ENCODE results near the gene RYR1.
"Not testable (repeated sequence)": the region's sequence is repeated elsewhere in the genome, so short reads cannot be mapped to it uniquely, and the experiment has no call there.

RYR1 gene

DNA sequence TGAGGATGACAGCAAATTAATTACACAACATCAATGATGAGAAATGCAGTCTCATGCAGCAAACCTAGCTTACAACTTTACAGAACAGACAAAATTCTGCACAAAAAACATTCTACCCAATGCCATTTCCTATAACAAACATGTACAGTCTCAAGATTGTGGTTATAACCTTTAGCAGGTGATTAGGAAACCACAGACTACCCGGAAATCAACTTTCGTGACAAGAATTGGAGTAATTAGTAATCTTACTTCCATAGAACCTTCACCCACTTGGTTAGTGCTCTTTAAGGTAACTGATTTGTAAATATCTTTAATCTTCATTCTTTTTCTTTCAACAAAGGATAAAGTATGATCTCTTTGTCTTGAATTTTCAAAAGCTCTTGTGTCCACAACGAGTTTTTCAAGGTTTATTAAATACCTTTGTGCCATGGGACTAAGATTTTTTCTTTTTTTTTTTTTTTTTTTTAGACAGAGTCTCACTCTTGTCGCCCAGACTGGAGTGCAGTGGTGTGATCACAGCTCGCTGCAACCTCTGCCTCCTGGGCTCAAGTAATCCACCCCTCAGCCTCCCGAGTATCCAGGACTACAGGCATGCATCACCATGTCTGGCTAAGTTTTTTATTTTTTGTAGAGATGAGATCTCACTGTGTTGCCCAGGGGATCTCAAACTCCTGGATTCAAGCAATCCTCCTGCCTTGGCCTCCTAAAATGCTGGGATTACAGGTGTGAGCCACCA, 105.5 kb downstream of the RYR1 start:
- peak; percentile 33 for DNase-seq (ENCODE audit: low read depth, low spot score)

DNA sequence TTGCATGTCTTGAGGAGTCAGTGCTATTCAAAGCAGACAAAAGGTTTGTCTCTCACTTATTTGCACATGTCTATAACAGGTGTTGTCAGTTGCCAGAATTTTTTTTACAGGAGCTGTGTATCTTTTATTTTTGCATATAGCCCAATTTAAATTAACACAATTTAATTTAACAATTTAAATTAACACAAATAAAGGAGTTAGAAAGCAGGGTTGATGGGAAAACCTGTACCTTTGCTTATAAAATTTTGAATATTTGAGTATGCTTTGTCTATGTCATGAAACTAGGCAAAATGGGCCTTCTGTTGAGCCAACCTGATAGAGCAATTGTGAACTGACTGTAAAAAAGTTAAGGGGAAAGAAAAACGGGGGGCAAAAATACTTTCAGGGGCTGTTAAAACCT, 106.3 kb downstream of the RYR1 start:
- no peak for DNase-seq (ENCODE audit: low read depth, low spot score)

DNA sequence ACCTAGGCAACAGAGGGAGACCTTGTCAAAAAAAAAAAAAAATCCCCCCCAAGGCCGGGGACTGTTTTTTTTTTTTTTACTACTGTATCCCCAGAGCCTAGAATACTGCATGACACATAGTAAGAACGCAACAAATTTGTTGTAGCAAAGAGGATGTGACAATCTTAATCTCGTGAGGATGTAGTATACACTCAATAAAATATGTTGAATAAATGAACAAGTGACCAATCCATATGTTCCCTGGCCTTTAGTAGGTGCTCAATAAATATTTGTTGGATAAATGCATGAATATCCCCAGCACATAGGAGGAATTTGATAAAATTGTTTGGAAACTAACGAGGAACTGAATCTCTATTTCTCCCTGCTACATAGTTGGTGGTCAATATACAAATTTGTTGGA, 108.5 kb downstream of the RYR1 start:
- no peak for DNase-seq (ENCODE audit: low read depth, low spot score)

DNA sequence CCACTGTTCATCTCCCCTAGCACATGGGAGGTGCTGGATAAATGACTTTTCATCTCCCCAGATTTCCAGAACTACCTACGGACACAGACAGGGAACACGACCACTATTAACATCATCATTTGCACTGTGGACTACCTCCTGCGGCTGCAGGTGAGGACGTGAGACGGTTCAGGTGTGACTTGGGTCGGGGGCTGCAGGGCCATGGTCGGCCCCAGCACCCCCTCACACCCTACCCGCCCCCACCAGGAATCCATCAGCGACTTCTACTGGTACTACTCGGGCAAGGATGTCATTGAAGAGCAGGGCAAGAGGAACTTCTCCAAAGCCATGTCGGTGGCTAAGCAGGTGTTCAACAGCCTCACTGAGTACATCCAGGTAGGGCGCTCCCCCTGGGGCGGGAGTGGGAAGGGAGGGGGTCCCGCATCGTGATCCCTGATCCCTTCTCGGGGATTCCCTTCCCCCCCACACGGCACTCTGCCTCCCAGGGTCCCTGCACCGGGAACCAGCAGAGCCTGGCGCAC, 109.9 kb downstream of the RYR1 start:
- no peak for DNase-seq (ENCODE audit: low read depth, low spot score)

DNA sequence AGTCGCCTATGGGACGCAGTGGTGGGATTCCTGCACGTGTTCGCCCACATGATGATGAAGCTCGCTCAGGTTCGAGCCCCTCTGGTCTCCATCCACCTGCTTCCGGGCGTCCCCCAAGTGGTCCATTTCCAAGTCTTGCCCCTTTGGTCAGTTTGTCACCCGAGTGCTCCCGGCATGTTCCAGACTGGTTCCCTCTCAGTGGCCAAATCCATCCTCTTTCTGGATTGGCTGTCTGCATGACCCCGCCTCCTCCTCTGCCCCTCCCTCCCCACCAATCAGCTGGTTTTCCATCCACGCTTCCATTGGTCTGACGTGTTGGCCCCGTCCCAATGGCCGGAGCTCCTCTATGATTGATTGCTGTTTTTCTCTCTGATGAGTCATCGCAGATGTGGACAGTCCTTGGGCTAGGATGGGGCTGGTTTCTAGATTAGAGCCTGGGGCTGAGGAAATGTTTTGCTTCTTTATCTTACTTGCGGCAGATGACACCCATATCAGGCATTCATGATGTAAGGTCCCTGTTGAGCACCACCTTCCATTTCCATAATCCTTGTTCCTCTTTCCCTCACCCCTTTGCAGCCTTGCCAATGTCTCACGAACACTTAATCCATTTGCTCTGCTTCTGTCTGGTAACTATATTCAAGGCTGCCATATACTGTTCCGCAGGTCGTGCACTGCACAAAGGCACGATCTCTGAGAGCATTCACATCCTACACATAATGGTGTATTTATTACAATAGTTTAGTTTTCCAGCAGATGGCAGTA, 110.5 kb downstream of the RYR1 start:
- DNase-seq (ENCODE audit: low read depth, low spot score) = no peak

DNA sequence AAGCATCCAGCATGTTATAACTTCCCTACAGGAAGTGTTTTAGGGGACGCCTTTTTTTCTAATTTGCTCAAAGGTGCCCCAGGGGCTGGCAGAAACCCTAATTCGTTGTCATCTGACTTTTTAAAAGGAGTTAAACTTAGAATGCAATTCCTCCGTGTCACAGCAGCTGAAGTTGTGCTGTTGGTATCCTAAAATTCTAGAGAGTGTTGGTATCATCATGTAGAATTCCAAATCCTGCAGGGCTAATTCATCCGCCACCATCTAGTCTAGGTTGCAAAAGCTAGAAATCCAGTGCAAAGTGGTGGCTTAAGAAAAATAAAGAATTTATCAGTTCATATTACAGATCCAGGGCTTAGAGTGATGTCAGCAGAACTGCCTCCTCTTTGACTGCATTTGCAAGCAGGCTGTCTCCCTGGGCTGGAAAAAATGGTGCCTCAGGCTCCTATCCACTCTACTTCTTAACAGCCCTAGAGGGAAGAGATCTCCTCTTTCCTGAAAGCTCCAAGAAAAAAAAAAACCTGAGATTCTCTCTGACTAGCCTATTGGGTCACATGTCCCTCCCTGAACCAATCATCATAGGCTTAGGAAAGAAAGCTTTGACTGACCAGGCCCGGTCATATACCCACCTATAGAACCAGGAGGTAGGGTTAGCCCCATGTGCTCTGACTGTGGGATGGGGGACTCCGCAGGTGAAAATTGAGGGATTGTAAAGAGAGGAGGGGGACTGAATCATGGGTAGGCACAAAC, 111.3 kb downstream of the RYR1 start:
- no peak for DNase-seq (ENCODE audit: low read depth, low spot score)

DNA sequence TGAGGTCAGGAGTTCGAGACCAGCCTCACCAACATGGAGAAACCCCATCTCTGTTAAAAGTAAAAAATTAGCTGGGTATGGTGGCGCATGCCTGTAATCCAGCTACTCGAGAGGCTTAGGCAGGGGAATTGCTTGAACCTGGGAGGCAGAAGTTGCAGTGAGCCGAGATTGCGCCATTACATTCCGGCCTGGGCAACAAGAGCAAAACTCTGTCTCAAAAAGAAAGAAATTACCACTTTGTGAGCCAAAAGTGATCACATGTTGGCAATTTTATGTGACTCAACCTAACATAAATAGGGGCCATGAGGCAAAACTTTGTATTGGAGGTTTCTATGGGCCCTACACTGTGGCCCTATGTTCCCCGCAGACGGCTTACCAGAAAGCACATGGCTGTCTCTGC, 112.1 kb downstream of the RYR1 start:
- DNase-seq (ENCODE audit: low read depth, low spot score) = no peak

DNA sequence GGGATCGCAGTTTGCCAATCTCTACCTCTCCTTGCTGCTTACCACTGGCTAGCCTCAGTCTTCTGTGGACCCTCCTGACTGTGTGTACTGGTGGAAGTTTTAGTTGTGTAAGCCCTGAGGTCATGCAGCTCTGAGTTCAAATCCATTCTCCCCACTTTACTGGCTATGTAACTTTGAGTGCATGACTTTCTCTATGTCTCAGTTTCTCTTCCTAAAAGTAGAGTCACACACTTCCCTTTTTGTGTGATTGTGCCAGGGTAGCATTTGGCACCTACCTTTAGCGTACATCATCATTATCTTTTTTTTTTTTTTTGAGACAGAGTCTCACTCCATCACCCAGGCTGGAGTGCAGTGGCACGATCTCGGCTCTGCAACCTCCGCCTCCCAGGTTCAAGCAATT, 113.9 kb downstream of the RYR1 start:
- no peak for DNase-seq (ENCODE audit: low read depth, low spot score)

DNA sequence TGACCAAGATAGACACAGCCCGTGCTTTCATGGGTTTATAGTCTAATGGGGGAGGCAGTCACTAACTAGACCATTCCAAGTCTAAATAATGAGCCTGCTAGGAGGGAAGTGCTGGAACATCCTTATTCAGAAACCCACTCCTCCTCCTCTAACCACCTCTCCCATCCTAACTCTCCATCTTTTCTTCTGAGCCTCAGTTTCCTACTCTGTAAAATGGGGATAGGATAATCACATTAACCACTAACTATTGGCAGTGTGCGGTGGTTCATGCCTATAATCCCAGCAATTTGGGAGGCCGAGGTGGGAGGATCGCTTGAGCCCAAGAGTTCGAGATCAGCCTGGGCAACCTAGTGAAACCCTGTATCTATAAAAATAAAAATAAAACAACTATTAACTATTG, 115.6 kb downstream of the RYR1 start:
- DNase-seq (ENCODE audit: low read depth, low spot score) = no peak

DNA sequence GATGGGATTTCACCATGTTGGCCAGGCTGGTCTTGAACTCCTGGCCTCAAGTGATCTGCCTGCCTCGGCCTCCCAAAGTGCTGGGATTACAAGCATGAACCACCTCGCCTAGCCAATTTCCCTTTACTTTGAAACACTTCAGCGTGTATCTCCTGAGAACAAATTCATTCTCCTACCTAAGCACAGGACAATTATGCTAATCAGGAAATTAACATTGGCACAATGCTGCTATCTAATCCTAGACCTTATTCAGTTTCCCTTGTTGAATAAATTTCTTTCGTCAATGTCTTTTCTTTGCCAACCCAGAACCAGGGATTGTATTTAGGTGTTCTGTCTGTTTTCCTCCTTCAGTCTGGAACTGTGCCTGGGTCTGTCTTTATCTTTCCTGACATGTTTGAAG, 116.5 kb downstream of the RYR1 start:
- no peak for DNase-seq (ENCODE audit: low read depth, low spot score)

DNA sequence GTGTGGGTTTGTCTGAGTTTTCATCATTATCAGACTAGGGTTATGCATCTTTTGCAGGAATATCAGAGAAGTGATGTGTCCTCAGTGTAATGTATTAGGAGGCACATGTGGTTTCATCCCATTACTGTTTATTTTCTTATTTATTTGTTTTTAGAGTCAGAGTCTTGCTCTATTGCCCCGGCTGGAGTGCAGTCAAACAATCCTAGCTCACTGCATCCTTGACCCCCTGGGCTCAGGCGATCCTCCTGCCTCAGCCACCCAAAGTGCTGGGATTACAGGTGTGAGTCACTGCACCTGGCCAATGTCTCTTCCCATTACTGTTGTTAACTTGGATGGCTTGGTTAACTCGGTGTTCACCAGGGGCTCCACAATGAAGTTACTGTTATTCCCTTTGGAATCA, 116.9 kb downstream of the RYR1 start:
- DNase-seq (ENCODE audit: low read depth, low spot score) = no peak

DNA sequence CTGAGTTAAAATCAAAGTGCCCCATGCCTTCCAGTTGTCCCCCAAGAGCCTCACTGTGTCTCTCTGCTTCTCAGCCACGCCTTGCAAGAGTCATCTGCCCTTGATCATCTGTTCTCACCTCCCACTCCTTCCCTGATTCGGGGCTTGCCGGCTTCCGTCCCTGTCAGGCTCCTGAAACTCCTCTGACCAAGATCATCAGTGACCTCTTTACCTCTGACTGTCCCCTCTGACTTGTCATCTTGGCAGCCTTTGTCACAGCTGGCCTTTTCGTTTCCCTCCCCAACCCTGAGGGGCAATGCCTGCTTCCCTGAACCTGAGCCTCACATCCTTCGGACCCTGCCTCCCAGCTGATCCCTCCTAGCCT, 117.9 kb downstream of the RYR1 start:
- DNase-seq (ENCODE audit: low read depth, low spot score) = no peak

DNA sequence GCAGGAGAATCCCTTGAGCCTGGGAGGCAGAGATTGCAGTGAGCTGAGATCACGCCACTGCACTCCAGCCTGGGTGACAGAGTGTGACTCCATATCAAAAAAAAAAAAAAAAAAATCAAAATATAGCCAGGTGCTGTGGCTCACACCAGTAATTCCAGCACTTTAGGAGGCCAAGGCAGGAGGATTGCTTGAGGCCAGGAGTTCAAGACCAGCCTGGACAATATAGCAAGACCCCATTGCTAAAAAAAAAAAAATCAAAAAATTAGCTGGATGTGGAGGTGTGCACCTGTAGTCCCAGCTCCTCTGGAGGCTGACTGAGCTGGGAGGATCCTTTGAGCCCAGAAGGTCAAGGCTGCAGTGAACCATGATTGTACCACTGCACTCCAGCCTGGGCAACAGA, 119.7 kb downstream of the RYR1 start:
- not testable (repeated sequence) for DNase-seq (ENCODE audit: low read depth, low spot score)

DNA sequence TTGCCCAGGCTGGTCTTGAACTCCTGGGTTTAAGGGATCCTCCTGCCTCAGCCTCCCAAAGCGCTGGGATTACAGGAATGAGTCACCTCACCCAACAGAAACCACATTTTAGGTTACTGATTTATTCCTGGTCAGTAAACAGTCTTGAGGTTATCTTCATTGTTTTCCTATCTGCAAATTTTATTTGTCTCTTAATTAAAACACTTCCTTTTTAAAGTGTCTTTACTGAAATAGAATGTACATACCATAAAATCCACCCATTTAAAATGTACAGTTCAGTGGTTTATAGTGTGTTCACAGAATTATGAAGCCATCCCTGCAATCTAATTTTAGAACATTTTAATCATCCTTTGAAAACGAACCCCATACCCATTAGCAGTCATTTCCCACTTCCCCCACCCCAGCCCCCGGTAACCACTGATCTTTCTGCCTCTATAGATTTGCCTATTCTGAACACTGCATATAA, 121.2 kb downstream of the RYR1 start:
- no peak for DNase-seq (ENCODE audit: low read depth, low spot score)

DNA sequence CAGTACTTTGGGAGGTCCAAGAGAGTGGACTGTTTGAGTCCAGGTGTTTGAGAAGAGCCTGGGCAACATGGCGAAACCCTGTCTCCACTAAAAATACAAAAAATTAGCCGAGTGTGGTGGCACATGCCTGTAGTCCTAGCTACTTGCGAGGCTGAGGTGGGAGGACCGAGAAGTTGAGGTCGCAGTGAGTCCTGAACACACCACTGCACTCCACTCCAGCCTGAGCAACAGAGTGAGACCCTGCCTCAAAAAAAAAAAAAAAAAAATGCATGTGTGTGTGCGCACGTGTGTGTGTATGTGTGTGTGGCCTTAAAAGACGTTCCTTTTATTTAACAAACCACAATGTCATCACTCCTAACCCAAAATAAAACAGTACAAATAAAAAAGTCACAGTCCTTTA, 121.7 kb downstream of the RYR1 start:
- DNase-seq (ENCODE audit: low read depth, low spot score) = no peak

DNA sequence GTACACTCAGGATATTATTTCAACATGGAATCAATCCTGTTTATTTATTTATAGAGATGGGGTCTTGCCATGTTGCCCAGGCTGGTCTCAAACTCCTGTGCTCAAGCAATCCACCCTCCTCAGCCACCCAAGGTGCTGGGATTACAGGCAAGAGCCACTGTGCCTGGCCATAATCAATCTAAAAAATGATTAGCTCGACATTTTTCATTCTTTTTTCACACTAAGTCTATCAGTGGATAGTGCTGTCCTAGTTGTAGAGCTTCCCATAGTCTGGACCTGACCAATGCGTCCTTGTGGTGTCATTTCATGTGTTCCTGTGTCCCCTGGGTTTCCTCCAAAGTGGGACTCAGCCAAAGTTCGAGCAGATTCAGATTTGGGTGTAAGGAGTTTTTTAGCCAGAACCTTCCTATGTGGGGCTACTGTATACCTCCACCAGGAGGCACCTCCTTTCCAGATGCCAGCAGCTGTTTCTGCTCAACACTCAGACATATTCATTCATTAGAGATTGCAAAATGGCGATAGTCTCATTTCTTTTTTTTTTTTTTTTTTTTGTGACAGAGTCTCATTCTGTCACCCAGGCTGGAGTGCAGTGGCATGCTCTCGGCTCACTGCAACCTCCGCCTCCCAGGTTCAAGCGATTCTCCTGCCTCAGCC, 123.2 kb downstream of the RYR1 start:
- no peak for DNase-seq (ENCODE audit: low read depth, low spot score)

DNA sequence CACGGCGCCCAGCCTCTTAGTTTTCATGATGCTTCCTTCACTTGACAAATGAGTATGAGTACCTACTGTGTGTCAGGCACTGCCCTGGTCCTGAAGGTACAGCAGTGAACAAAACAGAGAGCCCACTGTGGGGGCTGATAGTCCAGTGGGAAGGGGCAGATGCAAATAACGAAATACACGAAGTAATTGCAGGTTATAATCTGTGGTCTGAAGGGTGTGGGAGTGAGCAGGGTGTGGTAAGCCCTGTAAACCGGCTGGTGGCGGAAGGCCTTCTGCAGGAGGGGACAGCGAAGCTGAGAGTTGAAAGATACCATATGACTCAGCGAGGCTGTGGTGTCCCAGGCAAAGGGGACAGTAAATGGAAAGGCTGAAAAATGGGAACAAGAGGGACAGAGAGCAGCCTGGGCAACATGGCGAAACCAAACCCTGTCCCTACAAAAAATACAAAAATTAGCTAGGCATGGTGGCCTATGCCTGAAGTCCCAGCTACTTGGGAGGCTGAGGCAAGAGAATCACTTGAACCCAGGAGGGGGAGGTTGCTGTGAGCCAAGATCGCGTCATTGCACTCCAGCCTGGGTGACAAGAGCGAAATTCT, 123.8 kb downstream of the RYR1 start:
- DNase-seq (ENCODE audit: low read depth, low spot score) = no peak

DNA sequence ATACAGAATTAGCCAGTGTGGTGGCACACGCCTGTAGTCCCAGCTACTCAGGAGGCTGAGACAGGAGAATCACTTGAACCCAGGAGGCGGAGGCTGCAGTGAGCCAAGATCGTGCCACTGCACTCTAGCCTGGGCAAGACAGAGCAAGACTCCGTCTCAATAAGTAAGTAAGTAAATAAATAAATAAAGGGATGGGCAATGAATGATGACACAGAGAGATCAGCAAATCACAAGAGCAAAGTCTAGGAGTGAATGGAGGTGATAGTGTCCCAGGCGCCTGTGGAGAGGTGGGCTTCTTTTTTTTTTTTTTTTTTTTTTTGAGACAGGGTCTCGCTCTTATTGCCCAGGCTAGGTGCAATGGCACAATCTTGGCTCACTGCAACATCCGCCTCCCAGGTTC, 125.4 kb downstream of the RYR1 start:
- DNase-seq (ENCODE audit: low read depth, low spot score) = not testable (repeated sequence)

DNA sequence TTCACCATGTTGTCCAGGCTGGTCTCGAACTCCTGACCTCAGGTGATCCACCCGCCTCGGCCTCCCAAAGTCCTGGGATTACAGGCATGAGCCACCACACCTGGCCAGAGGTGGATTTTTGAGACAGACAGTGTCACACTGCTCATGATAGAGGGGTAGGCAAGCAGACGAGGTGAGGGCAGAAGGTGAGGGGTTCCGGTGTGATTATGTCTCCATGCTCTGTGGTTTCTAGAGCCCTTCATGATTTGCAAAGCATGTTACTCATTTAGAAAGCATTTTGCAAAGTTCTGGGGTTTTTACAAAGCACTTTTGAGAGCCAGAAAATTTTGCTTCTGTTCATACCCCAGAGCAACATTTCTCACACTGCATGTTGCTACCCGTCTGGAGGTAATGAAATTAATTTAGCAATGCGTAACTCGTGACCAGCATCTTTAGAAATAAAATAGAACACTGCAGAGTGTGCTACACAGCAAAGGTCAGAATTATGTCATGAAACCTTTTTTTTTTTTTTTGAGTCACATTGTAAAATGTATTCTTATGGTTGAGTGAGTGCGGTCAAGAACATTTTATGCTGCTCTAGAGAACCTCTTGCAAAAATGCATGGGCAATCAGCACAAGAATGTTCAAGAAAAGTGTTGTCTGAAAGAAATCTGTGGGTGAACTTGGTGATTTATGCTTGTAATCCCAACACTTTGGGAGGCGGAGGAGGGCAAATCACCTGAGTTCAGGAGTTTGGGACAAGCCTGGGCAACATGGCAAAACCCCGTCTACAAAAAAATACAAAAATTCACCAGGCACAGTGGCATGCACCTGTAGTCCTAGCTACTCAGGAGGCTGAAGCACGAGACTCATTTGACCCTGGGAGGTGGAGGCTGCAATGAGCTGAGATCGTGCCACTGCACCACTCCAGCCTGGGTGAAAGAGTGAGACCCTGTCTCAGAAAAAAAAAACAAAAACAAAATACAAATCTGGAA, 126.2 kb downstream of the RYR1 start:
- DNase-seq (ENCODE audit: low read depth, low spot score) = no peak

DNA sequence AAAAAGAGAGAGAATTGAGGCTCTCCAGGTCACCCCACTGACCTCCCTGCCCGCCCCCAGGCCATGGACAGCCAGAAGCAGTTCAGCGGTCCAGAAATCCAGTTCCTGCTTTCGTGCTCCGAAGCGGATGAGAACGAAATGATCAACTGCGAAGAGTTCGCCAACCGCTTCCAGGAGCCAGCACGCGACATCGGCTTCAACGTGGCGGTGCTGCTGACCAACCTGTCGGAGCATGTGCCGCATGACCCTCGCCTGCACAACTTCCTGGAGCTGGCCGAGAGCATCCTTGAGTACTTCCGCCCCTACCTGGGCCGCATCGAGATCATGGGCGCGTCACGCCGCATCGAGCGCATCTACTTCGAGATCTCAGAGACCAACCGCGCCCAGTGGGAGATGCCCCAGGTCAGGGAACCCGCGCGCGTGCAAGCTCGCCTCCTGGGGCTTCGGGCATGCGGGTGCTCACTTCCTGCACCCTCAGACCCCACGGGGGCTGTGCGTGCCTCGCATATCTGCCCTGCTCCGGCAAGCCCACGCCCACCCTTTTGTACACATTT, 127.6 kb downstream of the RYR1 start:
- no peak for DNase-seq (ENCODE audit: low read depth, low spot score)
